Mucosa of descending colon (tissue), 3 donors: Measurements from ENCODE around the gene GNB1L. TPM values are rescaled to one million over a fixed set of nuclear protein-coding genes. Genes with fewer than 3 reads are reported as not detected.
"Not testable (repeated sequence)": the region's sequence is repeated elsewhere in the genome, so short reads cannot be mapped to it uniquely, and the experiment has no call there.

Experiments used
- ATAC-seq: fragments of 200-7000 bp; cut with Tn5 transposase; one replicate; pipeline ENCODE4 v1.9.1; 2020; ENCODE audit warnings: mild to moderate bottlenecking, moderate library complexity
- DNase-seq, 3 donors: peaks; one replicate each; pipeline ENCODE4 v3.0.0-alpha.2; 2020
- H3K36me3 ChIP-seq: fragments of 200-600 bp; one replicate; pipeline ENCODE4 v1.8.0; 2021; ENCODE audit warnings: low read depth, mild to moderate bottlenecking
- H3K4me1 ChIP-seq: fragments of 200-600 bp; one replicate; pipeline ENCODE4 v1.8.0; 2021; ENCODE audit warnings: low read depth, mild to moderate bottlenecking
- H3K4me3 ChIP-seq: fragments of 200-600 bp; one replicate; pipeline ENCODE4 v1.8.0; 2021; ENCODE audit warnings: mild to moderate bottlenecking
- H3K9me3 ChIP-seq: fragments of 200-600 bp; one replicate; pipeline ENCODE4 v1.8.0; 2021; ENCODE audit warnings: mild to moderate bottlenecking
- intact Hi-C, 2 donors: fragments of 100-400 bp; cut with DNase I in 1 of 2; cut with micrococcal nuclease in 1 of 2; formaldehyde crosslinking; loops; one replicate each; pipeline versions ENCODE4 v1.11.0 to v1.11.1; 2022; cut with DNase I, micrococcal nuclease
- total RNA-seq, 3 donors: library from RNA; stranded (reverse); fragmentation: NEBNext Ultra II Directional in 2 of 3; extraction: Animal tissue kit (Norgen Biotek cat#: 25700) in 2 of 3; gene quantifications; one replicate each; pipeline versions ENCODE4 v1.2.1 to v1.2.4, GENCODE V29; 2021 to 2023
- TF ChIP-seq, protein P1 (sequence below): fragments of 200-600 bp; IDR thresholded peaks from one replicate; pipeline ENCODE4 v1.8.0; 2022; ENCODE audit warnings: antibody characterized with exemption, mild to moderate bottlenecking
- donor health status: DM: no; HTN: no; CAD: no; lungs with moderate emphysema.
- donor health status: DM: no; HTN: no; CAD: no.
- donor health status: DM: no; HTN: yes; CAD: no.

Gene GNB1L
- total RNA-seq, 3 donors from 2014 or later, result 2.7 to 4.7 (median 3.4) TPM

DNA sequence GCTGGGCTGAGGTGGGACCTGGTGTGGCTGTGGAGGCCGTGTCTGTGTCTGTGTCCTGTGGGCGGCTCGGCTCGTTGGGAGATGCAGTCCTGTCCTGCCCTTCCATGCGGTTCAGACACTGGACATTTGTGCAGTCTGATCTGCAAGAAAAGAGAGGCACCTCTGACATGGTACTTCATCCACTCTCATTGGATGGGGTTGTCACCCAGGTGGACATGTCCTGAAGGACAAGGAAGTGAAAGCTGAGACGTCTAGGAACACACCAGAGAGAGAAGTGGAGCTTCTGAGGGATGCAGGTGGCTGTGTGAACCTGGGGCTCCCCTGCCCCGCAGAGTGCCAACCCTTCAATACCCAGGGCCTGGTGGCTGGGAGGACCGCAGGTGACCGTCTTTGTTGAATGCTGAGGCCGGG, 75.7 kb downstream of the GNB1L start:
- ATAC-seq, result no peak
- TF ChIP-seq, protein P1, sequence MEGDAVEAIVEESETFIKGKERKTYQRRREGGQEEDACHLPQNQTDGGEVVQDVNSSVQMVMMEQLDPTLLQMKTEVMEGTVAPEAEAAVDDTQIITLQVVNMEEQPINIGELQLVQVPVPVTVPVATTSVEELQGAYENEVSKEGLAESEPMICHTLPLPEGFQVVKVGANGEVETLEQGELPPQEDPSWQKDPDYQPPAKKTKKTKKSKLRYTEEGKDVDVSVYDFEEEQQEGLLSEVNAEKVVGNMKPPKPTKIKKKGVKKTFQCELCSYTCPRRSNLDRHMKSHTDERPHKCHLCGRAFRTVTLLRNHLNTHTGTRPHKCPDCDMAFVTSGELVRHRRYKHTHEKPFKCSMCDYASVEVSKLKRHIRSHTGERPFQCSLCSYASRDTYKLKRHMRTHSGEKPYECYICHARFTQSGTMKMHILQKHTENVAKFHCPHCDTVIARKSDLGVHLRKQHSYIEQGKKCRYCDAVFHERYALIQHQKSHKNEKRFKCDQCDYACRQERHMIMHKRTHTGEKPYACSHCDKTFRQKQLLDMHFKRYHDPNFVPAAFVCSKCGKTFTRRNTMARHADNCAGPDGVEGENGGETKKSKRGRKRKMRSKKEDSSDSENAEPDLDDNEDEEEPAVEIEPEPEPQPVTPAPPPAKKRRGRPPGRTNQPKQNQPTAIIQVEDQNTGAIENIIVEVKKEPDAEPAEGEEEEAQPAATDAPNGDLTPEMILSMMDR, result no peak
- H3K4me3 ChIP-seq, result no peak overlapping the region
- no peaks in the 10 kb centered on the region for H3K36me3 ChIP-seq
- intact Hi-C loops, result no loop called here
- H3K9me3 ChIP-seq, result no peaks in the 10 kb centered on the region
- DNase-seq, result no peak
- H3K4me1 ChIP-seq, result no peaks in the 10 kb centered on the region

DNA sequence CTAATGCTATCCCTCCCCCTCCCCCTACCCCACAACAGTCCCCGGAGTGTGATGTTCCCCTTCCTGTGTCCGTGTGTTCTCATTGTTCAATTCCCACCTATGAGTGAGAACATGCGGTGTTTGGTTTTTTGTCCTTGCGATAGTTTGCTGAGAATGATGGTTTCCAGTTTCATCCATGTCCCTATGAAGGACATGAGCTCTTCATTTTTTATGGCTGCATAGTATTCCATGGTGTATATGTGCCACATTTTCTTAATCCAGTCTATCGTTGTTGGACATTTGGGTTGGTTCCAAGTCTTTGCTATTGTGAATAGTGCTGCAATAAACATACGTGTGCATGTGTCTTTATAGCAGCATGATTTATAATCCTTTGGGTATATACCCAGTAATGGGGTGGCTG, 77.5 kb downstream of the GNB1L start:
- H3K4me1 ChIP-seq, result not testable (repeated sequence)

DNA sequence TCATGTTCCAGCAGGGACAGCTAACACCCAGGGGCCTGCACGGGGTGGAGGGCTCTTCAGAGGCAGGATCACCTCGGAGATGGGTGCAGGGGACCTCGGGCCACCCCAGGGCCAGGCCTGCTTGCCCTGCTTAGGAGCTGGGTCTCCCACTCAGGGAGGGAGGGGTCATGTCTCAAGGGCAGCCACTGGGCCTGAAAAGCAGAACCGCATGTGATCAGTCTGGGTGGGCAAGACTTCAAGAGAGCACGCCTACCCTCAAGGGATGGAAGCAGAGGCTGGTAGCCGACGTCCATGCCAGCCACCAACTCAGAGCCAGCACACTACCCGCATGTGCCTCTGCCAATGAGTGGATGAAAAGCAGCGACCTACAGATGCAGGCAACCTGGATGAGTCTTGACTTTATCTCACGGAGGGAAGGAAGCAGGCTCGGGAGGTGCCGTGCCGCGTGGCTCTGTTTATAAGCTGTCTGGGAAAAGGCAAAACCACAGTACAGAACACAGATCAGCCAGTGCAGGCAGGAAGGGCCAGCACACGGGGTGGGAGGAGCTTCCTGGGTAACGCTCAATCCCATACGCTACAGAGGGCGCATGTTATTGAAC, 78.1 kb downstream of the GNB1L start:
- Histone ChIP-seq H3K4me1 (no peaks in the 10 kb centered on the region), H3K4me3 (no peak overlapping the region), H3K36me3 (no peaks in the 10 kb centered on the region), H3K9me3 (no peaks in the 10 kb centered on the region)
- intact Hi-C loops, result no loop called here
- ATAC-seq, result no peak
- no peak for DNase-seq
- TF ChIP-seq, protein P1, result no peak

More for the DNA sequence above, 77.5 kb downstream of the GNB1L start:
- intact Hi-C loops, H3K9me3 ChIP-seq, DNase-seq, ATAC-seq, H3K4me3 ChIP-seq, H3K36me3 ChIP-seq: not testable (repeated sequence)

DNA sequence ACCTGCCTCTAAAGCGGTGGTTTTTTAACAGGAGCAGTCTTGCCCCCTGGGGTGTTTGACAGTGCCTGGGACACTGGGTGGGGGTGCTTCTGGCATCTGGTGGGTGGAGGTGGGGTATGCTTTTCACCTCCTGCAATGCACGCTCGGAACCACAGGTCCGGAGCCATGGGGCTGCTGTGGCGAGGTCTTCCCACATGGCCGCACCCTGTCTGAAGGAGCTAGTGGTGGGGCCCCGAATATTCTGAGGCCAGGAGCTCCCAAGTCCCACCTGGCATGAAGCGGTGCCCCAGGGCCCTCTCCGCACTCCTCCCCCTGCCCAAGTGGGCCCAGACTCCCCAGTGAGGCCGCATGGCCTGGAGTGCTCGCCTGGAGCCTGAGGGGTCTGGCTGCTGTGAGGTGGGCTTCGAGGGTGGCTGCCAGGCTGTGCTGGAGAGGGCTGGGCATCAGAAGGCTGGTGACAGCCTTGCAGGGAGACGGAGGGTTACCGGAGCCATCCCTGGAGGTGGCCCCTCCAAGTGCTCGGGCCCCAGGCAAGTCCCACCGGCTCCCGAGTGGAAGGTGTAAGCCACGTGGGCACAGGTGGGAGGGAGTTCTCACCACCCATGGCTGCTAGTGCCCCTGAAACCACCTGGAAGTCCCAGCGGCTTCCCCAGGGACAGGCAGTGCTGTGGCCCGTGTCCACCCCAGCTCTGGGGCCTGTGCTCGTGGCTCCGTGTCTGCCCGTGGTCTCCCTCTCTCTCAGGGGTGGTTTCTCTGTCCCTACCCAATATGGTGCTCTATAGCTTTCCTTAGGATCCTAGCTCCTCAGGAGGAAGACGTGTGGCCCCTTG, 79.0 kb downstream of the GNB1L start:
- Histone ChIP-seq H3K9me3 (no peaks in the 10 kb centered on the region), H3K4me3 (no peak overlapping the region), H3K36me3 (no peaks in the 10 kb centered on the region), H3K4me1 (no peaks in the 10 kb centered on the region)
- DNase-seq, result peak in 1 of 3 donors; percentile 36
- intact Hi-C loops, result no loop called here
- no peak for ATAC-seq
- TF ChIP-seq, protein P1, result no peak

DNA sequence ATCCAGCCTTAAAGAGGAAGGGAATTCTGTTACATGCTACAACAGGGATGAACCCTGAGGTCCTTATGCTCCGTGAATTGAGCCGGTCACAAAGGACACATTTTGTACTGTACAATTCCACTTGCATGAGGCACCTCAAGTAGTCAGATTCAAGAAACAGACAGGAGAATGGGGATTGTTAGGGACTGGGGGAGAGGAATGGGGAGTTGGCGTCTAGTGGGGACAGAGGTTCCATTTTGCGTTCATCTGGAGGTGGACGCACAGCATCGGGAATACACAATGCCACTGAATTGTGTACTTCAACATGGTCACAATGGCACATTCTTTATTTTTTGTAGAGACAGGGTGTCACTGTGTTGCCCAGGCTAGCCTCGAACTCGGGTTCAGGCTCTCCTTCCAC, 80.0 kb downstream of the GNB1L start:
- intact Hi-C loops, result no loop called here
- ATAC-seq, result no peak
- TF ChIP-seq, protein P1, result no peak

DNA sequence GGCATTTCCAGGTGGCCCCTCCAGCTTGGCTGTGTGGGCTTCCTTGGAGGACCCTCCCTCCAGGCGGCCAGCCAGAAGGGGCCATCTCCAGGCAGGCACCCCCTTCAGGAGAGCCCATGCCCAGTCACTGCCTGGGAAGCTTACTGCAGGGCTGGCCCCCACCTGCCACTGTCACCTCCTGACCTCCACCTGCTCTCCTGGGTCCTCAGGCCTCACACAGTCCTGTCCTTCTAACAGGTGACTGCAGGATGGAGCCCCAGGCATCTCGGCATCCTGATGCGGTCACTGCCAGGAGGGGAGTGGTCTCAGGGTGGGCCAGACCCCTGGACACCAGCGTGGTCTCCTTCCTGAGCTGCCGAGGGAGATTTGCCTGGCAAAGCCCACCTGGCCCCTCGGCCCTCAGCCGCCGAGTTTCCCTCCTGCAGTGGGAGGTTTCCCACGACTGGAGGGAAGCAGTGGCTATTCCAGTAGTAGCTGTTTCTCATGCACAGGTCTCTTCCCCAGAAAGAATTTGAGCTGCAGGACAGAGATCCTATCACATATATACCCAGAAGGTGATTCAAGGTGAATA, 81.1 kb downstream of the GNB1L start:
- Histone ChIP-seq H3K9me3 (no peaks in the 10 kb centered on the region), H3K4me1 (no peaks in the 10 kb centered on the region), H3K4me3 (no peak overlapping the region), H3K36me3 (no peaks in the 10 kb centered on the region)
- DNase-seq (peak in 1 of 3 donors; percentile 42), ATAC-seq (no peak)
- intact Hi-C loops, result no loop called here
- TF ChIP-seq, protein P1, result no peak

More for the DNA sequence above, 80.0 kb downstream of the GNB1L start:
- H3K4me1 ChIP-seq, result no peaks in the 10 kb centered on the region
- H3K9me3 ChIP-seq, result no peaks in the 10 kb centered on the region
- H3K4me3 ChIP-seq, result no peak overlapping the region
- DNase-seq, result no peak
- H3K36me3 ChIP-seq, result no peaks in the 10 kb centered on the region
